ENCODE measurements around the gene ASB13.

ASB13 gene

DNA sequence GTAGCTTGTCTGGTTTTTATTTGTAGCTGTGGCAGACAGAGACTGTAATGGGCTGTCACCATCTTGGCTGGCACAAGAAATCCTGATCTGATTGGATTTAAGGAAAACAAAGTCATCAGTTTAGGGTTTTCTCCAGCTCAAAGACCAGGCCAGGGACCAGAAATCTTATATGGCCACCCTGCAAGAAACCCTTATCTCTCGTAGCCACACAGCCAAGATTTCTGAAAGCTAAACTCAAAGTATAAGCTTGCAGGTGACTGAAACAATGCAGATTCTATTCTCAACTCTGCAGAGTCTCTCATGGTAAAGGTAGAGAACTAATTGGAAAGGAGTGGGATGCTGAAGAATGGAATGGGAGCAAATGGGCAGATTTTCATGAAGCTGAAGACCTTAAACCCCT lies 3.2 kb upstream of the ASB13 start:
- no peak for DNase-seq (ENCODE audit: low read depth)

DNA sequence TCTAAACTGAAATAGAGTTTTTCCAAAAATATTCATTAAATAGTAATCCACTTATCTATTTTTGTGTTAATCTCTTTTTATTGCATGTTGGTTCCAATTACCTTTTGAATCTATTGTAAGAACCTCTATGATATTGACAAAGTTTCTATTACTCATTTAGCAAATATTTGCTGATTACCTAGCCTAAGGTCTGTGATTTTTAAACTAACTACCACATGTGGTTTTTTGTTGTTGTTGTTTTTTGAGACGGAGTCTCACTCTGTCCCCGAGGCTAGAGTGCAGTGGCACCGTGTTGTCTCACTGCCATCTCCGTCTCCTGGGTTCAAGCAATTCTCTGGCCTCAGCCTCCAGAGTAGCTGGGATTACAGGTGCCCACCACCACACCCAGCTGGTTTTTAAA lies 2.0 kb upstream of the ASB13 start:
- DNase-seq (ENCODE audit: low read depth): no peak

DNA sequence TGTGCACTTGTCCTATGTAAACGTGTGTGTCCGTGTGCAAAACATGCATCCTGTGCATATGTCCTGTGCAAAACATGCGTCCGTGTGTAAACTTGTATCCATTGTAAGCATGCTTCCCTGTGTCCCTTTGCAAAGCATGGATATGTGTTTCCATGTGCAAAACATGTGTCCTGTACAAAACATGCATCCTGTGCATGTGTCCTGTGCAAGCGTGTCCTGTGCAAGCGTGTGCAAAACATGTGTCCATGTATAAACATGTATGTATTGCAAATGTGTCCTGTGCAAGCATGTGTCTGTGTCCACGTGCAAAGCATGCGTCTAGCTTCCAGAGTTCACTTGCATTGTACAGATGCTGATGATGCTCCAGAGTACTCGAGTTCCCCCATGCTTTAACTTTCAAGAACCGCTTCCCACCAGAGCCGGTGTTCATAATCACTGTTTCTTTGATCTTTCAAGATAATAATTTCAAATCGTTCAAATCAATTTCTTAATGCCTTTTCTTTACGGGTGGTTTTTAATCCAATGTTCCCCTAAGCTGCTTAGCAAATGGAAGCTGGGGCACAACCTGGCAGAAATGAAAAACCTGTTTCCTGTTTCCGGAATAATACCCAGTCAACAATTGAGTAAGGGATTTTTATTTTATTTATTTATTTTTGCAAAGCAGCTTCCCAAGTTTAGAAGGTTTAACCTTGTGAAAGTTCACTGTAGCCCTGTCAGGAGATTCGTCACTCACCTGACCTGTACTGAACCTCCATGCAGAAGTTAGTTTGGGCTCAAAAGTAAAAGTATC lies 641 bp upstream of the ASB13 start:
- DNase-seq (ENCODE audit: low read depth): no peak

DNA sequence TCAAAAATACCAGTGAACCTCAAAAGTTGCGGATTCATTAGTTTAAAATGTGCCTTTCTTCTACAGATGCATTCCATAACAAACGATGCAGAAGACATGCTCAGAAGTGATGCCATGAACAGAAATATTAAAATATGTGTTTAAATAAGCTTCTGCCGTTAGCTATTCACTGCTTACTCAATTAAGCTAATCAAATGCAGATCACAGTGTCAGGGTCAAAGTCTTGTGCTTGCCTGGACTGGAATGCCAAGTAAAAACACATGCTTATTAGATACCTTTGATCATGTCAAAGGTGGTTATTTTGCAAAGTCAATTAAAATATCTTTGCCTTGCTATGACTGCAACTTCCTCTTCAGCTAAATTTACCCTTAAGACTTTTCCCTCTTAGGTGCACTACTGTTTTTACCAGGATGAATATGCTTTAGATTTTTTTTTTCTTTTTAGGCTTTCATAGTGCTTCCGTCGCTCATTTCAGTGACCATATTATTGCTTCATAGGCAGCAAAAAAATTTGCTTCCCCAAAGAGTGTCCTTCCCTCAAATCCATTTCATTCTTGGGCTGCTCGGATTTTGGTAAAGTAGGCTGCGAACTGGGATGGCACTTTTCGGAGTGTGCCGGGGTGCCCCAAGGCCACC lies 905 bp downstream of the ASB13 start:
- DNase-seq (ENCODE audit: low read depth): no peak

DNA sequence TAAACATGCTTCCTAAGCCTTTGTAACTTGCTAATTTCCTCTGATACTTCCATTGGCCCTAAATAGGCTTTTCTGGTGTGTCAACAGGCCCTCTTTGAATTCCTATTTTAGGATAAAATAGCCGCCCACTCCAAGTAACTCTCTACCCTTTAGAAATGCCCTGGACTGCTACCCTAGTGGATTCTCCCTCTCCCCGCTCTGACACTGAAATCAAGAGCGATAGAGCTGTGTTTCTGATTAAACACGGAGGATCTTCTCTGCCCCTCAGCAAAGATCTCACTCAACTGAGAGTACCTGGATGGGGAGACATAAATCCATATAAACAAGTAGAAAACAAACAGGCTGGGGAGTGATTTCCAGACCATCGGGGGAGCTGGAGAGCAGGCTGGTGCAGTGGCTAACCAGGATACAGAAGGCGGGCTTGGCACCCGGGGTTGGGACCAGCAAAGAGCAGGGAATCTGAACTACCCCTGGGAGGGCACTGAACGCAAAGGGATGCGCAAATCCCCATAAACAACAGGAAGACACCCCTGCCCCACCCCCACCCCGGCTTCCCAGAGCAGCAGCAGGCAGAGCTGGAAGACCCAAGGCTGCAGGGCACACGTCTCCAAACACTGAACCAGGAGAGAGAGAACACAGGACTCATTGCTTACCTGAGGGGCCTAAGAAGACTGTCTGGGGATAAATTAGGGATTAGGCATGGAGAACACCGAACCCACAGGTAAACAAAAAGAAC lies 2.5 kb downstream of the ASB13 start:
- DNase-seq (ENCODE audit: low read depth): no peak

DNA sequence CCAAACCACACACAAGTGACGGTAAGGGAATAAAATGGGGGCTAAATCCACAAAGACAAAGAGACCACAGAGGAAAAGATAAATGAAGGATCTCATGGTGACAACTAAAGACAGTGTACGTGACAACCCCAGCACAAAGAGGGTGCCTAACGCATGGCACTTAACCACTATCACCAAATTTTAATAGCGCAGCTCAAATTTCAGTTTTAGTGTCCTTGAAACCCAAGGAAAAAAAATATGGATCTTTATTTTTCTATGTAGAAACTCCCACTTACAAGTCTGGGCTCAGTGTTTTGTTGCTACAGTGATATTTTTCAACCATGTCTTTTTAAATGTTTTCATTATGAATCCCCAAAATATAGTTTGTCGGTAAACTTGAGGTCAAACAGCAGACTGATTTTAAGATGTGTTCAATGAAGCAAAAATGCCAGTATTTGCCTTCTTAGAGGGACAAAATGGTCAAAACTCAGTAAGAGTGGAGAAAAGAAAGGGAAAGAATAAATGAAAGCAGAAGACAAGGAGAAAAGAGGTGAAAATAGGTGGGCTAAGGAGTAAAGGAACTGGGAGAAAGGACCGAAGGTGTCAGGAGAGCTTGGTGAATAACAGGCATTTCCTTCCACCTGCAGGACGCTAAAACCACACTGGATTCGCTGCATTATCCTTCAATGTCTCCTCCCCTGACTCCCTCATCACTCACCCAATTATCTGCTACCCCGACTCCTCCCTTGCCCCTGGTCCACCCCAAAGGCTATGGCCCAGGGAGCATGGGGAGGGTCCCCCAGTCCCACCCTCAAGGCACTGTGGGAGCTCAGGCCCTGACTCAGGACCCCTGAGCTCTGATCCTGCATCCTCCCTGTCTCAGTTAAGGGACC lies 3.5 kb downstream of the ASB13 start:
- no peak for DNase-seq (ENCODE audit: low read depth)

DNA sequence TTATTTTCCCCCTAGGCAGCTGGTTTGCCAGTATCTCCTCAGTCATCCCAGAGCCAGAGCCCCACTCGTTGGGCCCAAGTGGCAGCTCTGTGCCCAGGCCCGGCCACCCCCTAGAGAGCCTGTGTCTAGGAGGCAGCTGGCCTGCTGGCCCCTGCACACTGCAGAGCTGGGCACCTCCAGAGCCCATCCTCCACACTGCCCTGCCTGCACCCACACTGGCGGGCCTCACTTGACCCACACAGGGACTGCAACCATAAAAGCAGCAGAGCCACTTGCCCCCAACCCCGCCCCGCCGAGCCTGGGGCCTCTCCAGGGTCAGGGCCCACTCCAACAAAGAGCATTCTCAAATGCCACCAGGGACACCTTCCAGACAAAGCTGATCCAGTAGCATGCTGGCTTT lies 5.4 kb downstream of the ASB13 start:
- no peak for DNase-seq (ENCODE audit: low read depth)

DNA sequence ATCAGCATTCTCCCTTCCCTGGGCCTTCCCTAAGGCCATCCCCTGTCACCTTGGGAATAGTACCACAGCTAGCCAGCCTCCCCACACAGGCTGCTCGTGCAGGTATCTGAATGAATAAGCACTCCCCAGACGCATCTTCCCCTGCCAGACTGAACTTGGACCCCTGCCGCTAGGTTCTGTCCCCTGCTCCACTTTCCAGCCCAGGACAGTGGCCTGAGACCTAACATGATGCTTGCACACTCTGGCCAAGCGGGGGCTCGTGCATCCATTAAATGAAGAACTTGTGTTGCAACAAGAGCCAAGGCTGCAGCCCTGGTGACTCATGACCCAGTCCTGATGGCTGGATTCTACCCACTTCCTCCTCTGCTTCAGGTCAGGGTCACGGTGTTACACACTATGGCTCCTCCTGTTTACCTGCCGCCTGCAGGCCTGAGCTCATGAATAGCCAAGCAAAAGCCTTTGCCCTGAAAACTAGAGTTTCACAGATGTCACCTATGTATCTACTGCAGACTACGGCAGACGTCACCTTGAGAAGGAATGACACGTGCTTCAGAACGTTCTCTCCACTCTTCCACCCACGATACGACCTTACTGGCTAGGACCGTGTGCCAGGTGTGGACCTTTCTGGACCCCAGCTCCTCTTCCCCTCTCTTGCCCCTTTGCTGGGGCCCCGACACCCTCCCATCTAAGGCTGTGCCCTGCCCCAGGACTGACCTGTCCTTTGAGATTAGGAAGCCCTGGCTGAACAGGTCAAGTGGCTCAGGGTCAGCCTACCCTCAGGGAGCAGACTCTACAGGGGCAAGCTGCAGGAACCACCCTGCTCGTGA lies 6.5 kb downstream of the ASB13 start:
- DNase-seq (ENCODE audit: low read depth): no peak

DNA sequence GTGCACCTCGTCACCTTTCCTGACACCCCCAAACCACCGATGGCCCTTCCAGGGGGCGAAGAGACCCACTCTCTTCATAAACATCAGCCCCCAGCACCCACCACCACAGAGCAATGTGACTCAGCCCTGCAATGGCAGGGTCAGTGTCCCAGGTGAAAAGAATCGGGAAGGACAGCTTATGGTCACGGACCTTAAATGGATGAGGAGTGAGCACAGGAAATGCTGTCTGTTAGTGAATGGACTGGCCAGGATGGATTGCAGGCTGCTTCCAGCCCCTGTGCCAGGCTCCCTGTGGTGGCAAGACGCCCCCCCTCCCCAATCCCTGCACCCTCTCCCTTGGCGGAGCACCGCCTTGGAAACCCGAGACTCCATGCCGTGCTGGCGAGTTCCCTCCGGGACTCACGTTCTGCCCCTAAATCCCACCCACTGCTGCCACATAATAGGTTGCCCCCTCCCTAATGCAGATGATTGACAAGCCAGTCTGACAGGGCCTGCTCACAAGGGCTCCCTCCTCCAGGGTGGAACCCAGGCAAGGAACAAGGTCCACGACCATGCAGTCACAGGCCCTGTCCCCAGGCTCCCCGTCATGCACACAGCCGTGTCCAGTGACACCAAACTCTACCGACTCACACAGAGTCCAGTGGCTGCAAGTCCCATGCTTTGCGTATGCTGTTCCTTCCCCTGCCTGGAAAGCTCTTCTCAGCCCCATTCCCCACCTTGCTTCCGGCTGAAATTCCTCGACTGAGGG lies 7.3 kb downstream of the ASB13 start:
- DNase-seq (ENCODE audit: low read depth): no peak

DNA sequence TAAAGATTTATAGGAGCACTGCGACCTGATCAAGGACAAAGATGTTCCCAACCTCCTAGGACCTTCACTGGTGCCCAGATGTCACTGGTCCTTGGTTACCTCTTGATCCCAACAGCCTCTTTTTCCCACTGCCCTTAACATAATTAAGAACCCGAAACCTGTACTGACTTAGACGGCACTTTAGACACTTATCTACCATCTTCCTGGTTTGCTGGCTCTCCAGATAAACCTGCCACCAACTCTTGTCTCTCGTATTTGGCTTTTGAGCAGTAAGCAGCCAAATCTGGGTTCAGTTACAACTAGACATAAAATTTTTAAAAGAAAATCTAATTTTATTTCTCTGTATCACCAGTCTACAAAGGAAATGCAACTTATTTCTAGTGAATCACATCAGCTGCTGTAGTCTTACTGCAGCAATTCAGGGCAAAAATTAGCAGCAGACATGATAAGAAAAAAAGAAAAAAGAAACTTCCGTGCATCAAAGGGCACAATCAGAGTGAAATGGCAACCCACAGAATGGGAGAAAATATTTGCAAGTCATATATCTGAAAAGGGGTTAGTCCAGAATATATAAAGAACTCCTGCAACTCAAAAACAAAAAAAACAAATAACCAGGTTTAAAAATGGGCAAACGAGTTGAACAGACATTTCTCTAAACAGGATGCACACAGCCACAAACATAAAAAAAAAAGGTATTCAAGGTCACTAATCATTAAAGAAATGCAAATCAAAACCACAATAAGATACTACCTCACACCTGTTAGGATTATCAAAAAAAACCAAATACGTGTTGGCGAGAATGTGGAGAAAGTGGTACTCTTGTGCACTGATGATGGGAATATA lies 9.4 kb downstream of the ASB13 start:
- no peak for DNase-seq (ENCODE audit: low read depth)

DNA sequence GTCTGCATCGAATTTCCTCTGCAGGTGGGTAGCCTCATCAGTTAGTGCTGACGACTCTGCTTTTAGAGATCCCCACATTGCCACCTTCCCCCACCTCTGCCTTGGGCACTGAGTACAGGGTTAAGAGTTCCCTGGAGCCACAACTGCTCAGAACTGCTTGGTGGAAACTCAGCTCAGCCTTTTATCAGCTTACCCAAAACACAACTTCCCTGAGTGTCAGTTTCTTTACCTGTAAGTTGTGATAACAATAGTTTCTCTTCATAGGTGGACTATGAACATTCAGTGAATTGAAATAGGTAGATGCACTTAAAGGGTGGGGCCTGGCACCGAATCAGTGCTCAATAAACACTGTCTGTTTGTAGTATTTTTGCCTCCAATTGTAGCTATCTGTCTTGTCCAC lies 11.3 kb downstream of the ASB13 start:
- no peak for DNase-seq (ENCODE audit: low read depth)

DNA sequence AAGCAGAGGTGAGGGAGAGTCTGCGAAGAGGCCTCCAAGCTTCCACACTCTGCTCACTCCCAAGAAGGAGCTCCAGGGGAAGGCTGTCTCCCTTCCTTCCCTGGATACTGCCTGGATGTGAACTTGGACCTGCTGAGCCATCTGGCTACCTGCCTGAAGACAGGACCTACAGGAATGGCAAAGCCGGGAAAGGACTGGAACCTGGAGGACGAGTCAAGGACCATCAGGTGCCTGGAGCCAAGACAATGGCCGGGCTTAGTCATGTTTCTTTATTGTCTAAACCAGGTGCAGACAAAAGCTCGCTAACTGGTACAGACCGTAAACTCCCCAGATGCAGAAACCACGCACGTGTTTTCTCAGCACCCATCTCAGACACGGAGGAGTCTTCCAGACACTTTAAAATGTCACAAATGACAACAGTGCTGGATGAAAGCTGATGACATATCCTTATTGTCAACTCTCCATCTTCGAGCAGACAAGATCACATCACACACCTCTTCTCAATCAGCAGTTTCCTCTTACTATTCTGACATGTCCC lies 12.1 kb downstream of the ASB13 start:
- no peak for DNase-seq (ENCODE audit: low read depth)

DNA sequence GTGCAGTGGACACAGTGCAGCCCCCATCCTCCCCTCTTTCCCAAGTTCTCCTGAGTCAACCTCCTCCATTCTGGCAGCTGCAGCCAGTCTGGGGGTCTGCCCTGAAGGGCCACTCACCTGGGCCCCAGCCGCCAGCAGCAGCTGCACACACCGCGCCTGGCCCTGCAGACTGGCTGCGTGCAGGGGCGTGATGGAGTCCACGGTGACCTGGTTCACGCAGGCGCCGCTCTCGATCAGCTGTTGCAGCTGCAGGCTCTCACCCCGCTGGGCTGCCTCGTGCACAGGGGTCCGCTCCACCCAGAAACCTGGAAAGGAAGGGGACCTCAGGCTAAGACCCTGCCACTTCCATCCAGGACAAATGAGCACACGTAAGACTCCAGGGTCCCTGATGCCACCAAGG lies 13.6 kb downstream of the ASB13 start:
- no peak for DNase-seq (ENCODE audit: low read depth)

DNA sequence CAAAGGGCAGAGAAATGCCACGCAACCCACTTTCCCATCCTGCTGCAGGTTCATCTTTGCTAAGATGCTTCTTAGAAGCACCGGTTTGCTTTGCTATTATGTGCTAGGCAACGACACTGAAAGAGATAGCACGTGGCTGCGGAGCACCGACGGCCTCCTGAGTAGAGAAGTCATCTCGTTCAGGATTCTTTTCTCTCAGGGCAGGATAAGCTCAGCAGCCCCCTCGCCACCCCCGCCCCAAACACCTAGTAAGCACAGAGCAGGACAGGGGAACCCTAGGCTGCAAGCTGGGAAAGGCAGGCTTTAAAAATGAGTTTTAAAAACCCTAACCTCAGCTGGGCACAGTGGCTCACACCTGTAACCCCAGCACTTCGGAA lies 15.0 kb downstream of the ASB13 start:
- DNase-seq (ENCODE audit: low read depth): no peak

DNA sequence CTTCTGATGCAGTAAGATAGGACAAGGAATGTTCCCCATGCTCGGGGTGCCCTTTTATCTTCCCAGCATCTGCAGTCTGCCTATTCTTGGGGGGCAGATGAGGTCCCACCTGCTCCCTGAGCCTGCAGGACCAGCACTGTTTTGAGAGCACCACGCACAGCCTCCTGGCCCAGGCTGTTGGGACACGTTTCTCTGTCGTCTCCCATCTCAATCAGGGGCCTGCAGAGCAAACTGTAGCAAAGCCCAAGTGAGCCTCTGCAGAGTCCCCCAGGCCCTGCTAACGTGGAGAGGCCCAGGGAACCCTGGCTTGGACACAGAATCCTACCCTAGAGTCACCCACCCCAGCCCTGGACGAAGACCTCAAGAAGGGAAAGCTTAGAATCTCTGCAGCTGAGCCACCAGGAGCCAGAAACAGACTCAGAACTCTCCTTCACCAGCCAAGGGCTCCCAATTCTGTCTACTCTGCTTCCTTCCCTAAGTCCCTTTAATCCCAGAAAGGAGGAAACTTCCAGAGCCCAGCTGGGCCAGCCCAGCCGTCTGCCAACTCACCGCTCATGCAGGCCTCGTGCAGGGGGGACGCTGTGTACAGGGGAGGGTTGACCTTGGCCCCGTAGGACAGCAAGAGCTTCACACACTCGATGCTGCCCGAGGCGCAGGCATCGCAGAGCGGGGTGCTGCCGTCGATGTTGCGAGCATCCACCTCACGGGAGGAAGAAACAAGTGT lies 15.6 kb downstream of the ASB13 start:
- no peak for DNase-seq (ENCODE audit: low read depth)

DNA sequence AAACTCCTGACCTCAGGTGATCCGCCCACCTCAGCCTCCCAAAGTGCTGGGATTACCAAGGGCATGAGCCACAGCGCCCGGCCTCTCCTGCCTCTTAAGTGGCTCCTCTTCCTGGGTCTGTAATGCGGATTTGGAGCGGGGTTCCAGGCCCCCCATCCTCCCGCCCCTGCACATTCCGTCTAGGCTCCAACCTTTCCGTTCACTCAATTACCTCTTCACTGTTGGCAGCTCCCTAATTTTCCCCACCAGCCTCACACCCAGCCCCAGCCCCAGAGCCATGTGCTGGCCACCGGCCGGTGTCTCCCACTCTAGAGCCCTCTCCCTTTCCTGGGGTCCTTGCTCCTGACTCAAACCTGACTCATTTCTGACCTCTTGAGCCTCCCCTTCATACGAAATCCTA lies 16.6 kb downstream of the ASB13 start:
- no peak for DNase-seq (ENCODE audit: low read depth)

DNA sequence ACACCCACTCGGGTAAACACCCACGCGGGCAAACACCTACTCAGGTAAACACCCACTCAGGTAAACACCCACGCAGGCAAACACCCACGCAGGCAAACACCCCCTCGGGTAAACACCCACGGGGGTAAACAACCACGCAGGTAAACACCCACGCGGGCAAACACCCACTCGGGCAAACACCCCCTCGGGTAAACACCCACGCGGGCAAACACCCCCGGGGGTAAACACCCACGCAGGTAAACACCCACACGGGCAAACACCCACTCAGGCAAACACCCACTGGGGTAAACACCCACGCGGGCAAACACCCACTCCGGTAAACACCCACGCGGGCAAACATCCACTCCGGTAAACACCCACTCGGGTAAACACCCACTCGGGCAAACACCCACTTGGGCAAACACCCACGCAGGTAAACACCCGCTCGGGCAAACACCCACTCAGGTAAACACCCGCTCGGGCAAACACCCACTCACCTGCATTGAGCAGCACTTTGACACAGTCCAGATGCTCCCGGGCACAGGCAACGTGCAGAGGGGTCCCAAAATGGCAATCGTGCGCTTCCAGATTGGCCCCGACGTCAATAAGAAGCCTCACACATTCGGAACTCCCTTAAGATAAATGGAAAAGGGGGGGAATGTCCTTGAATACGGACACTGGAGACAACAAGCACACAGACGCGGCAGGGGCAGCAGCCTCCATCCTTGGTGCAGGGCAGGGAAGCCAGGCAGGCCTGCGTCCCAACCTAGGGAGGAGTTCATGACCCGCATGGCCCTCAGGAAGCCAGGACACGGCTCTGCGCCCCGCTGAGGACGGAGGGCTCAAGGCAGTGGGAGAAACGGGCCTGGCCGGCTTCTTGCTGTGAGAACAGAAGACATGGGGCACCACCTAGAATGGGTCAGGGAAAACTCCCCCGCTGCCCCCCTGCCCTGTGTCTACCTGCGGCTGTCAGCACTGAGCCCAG lies 17.6 kb downstream of the ASB13 start:
- no peak for DNase-seq (ENCODE audit: low read depth)
